Natural killer cell (primary cell): ENCODE measurements around the gene OPA3. TPM values are rescaled to one million over a fixed set of nuclear protein-coding genes. Genes with fewer than 3 reads are reported as not detected.

Experiments
- ATAC-seq, 3 donors: fragments of 150-1000 bp in 2 of 3; fragments of 200-7000 bp in 1 of 3; cut with Tn5 transposase; 1 replicate in 1 of 3; 2 replicates in 2 of 3; pipeline ENCODE4 v1.10.0; 2021; ENCODE audit warnings: mild to moderate bottlenecking in 2 of 3, moderate library complexity in 2 of 3
- DNase-seq, 2 donors: peaks; one replicate each; pipeline versions ENCODE4 v3.0.0 to v3.0.0-alpha.2; 2013 to 2021; ENCODE audit warnings: mixed read lengths in 1 of 2
- H3K27ac ChIP-seq: one replicate; pipeline ENCODE4 v1.5.1; 2013; ENCODE audit warnings: mild to moderate bottlenecking, low read length
- H3K27me3 ChIP-seq: one replicate; pipeline ENCODE4 v1.6.1; 2013; ENCODE audit warnings: low read length; ENCODE audit not compliant: control insufficient read depth, insufficient read depth
- H3K36me3 ChIP-seq: one replicate; pipeline ENCODE4 v1.6.1; 2013; ENCODE audit warnings: low read length; ENCODE audit not compliant: control insufficient read depth, insufficient read depth
- H3K4me1 ChIP-seq: one replicate; pipeline ENCODE4 v1.6.1; 2013; ENCODE audit warnings: low read length; ENCODE audit not compliant: control insufficient read depth, insufficient read depth
- H3K4me3 ChIP-seq: one replicate; pipeline ENCODE4 v1.5.1; 2013; ENCODE audit warnings: low read length
- H3K9me3 ChIP-seq: one replicate; pipeline ENCODE4 v1.6.1; 2013; ENCODE audit warnings: low read length; ENCODE audit not compliant: control insufficient read depth, insufficient read depth
- H3K27ac Mint-ChIP-seq, 2 donors: one replicate each; pipeline ENCODE4 v1.8.0; 2022; ENCODE audit warnings: mild to moderate bottlenecking in 2 of 2, mixed read lengths in 2 of 2, moderate library complexity in 1 of 2
- H3K27me3 Mint-ChIP-seq, 2 donors: one replicate each; pipeline ENCODE4 v1.8.0; 2022; ENCODE audit warnings: low read depth in 2 of 2, mixed read lengths in 2 of 2
- H3K36me3 Mint-ChIP-seq: one replicate; pipeline ENCODE4 v1.8.0; 2022; ENCODE audit warnings: mixed read lengths
- H3K4me1 Mint-ChIP-seq, 2 donors: one replicate each; pipeline ENCODE4 v1.8.0; 2022; ENCODE audit warnings: mixed read lengths in 2 of 2
- H3K4me3 Mint-ChIP-seq: one replicate; pipeline ENCODE4 v1.8.0; 2022; ENCODE audit warnings: mild to moderate bottlenecking, moderate library complexity, mixed read lengths
- H3K9me3 Mint-ChIP-seq, 2 donors: one replicate each; pipeline ENCODE4 v1.8.0; 2022; ENCODE audit warnings: mixed read lengths in 2 of 2
- CTCF ChIP-seq: fragments of 200-600 bp; IDR thresholded peaks from one replicate; pipeline ENCODE4 v1.8.0; 2022; ENCODE audit warnings: antibody characterized with exemption
- WGBS: methylation state at CpG from one replicate; pipeline ENCODE4 v1.1.7; 2013; ENCODE audit warnings: missing lambda C conversion rate; ENCODE audit not compliant: insufficient coverage; 5-methylcytosine and 5-hydroxymethylcytosine counted together
- intact Hi-C: fragments of 100-400 bp; cut with micrococcal nuclease; formaldehyde crosslinking; loops from one replicate; pipeline ENCODE4 v1.14.2; 2022
- total RNA-seq, 4 donors: library from RNA; stranded (reverse); fragments of 120-200 nt in 1 of 4; gene quantifications; one replicate each; pipeline versions ENCODE4 v1.2.3 to v1.2.4, GENCODE V29; 2013 to 2022

Gene OPA3
- total RNA-seq, 3 donors from 2014 or later (not counting 1 experiment from before 2014, with no cell fraction given): 8.2 to 10.4 (median 9.0) TPM

- no peaks in the 10 kb centered on the region for H3K4me1 ChIP-seq
- H3K36me3 ChIP-seq: no peaks in the 10 kb centered on the region
- H3K4me1 Mint-ChIP-seq: no peaks in the 10 kb centered on the region
- ATAC-seq (no peak), DNase-seq (no peak)
- H3K27me3 ChIP-seq: no peaks in the 10 kb centered on the region
- TF ChIP-seq CTCF: no peak
- no peaks in the 10 kb centered on the region for H3K27me3 Mint-ChIP-seq
- no peaks in the 10 kb centered on the region for H3K36me3 Mint-ChIP-seq
- H3K27ac ChIP-seq: no peak overlapping the region
- intact Hi-C loops: no loop called here
- no peak overlapping the region for H3K27ac Mint-ChIP-seq
- 96% methylated on average over 9 of the region's 9 CpGs for WGBS
- H3K4me3 ChIP-seq: no peak overlapping the region
- H3K9me3 ChIP-seq: no peaks in the 10 kb centered on the region
- no peaks in the 10 kb centered on the region for H3K9me3 Mint-ChIP-seq
- no peak overlapping the region for H3K4me3 Mint-ChIP-seq
Measured at GRCh38 chr19:45539459-45539858, 45.1 kb downstream of the OPA3 start.

GRCh38 chr19:45531349-45531748, 53.3 kb downstream of the OPA3 start:
- intact Hi-C loops: no loop called here
- Histone ChIP-seq H3K36me3 (peaks cover 18% of the 10 kb centered on the region), H3K4me1 (peaks cover 12% of the 10 kb centered on the region), H3K4me3 (no peak overlapping the region), H3K9me3 (no peaks in the 10 kb centered on the region), H3K27ac (no peak overlapping the region), H3K27me3 (no peaks in the 10 kb centered on the region)
- H3K9me3 Mint-ChIP-seq: no peaks in the 10 kb centered on the region
- no peak for ATAC-seq
- H3K27me3 Mint-ChIP-seq: no peaks in the 10 kb centered on the region
- no peak overlapping the region for H3K27ac Mint-ChIP-seq
- no peak for DNase-seq
- H3K4me3 Mint-ChIP-seq: no peak overlapping the region
- no peak for TF ChIP-seq CTCF
- H3K36me3 Mint-ChIP-seq: no peaks in the 10 kb centered on the region
- H3K4me1 Mint-ChIP-seq: peaks cover 11 to 18% of the 10 kb centered on the region in 2 donors
- WGBS: 100% methylated on average over 1 of the region's 1 CpG

- intact Hi-C loops: no loop called here
- ATAC-seq: no peak
- no peak overlapping the region for H3K4me3 Mint-ChIP-seq
- H3K27me3 Mint-ChIP-seq: no peaks in the 10 kb centered on the region
- peaks cover 11 to 18% of the 10 kb centered on the region in 2 donors for H3K4me1 Mint-ChIP-seq
- no peak overlapping the region for H3K27ac Mint-ChIP-seq
- H3K4me1 ChIP-seq: peaks cover 12% of the 10 kb centered on the region
- peaks cover 37% of the 10 kb centered on the region for H3K36me3 ChIP-seq
- DNase-seq: no peak
- no peak overlapping the region for H3K27ac ChIP-seq
- no peaks in the 10 kb centered on the region for H3K9me3 Mint-ChIP-seq
- 40% methylated on average over 13 of the region's 14 CpGs for WGBS
- no peaks in the 10 kb centered on the region for H3K9me3 ChIP-seq
- TF ChIP-seq CTCF: no peak
- H3K4me3 ChIP-seq: no peak overlapping the region
- no peaks in the 10 kb centered on the region for H3K27me3 ChIP-seq
- H3K36me3 Mint-ChIP-seq: no peaks in the 10 kb centered on the region
Measured at GRCh38 chr19:45529420-45529785, 55.2 kb downstream of the OPA3 start.

DNA sequence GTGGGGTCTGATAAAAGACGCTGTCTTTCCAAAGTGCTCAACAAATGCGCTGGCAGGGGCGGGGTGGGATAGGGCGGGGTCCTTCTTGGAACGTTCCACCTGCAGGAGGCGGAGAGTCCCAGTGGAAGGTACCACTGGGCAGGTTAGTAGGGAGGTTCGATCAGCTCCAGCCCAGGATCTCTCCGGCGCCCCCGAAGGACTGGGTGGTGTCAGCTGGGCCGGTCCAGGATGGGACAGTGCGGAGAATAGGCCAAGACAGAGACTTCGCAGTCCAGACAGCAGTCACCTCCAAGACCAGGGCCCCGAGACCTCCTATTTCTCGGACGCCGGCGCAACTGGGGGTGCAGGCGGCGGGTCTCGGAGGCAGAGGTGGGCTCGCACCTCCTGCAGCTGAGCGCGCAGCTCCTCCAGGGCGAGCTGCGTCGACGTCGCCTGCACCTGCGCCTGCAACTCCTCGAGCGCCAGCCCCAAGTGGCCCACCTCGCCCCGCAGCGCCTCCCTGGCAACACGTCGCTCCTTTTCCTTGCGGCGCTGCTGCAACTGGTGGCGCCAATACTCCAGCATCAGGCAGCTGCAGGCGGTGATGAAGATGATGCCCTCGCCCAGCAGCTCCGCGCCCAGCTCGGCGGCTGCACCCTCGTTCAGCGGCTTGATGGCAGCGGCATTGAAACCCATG, 55.7 kb downstream of the OPA3 start:
- ATAC-seq (peak in 1 of 3 donors; percentile 45), DNase-seq (peak in 1 of 2 donors; percentile 41)
- TF ChIP-seq CTCF: no peak
- Histone ChIP-seq H3K4me3 (no peak overlapping the region), H3K4me1 (peaks cover 14% of the 10 kb centered on the region), H3K9me3 (no peaks in the 10 kb centered on the region), H3K27me3 (no peaks in the 10 kb centered on the region), H3K27ac (no peak overlapping the region), H3K36me3 (peaks cover 42% of the 10 kb centered on the region)
- Mint-ChIP-seq H3K4me3 (no peak overlapping the region), H3K36me3 (no peaks in the 10 kb centered on the region), H3K4me1 (peaks cover 13 to 20% of the 10 kb centered on the region in 2 donors), H3K27ac (peak overlapping the region in 1 of 2 donors; percentile 60), H3K9me3 (no peaks in the 10 kb centered on the region), H3K27me3 (no peaks in the 10 kb centered on the region)
- 19% methylated on average over 49 of the region's 49 CpGs for WGBS
- intact Hi-C loops: no loop called here
